ENCODE results near the gene ANKMY1. TPM values are rescaled to one million over a fixed set of nuclear protein-coding genes. Genes with fewer than 3 reads are reported as not detected.

The ANKMY1 gene
- polyA plus RNA-seq, 3 donors, result 2.1 to 22.9 (median 2.9) TPM

- Histone ChIP-seq H3K4me3 (replicated peaks in 1 of 3; ENCODE audit: low read depth in 2 of 3, low read length in 3 of 3) (no peak overlapping the region), H3K4me1 (ENCODE audit: control insufficient read depth in 1 of 2, insufficient read depth in 2 of 2, low read length in 2 of 2) (no peaks in the 10 kb centered on the region), H3K9ac (ENCODE audit: insufficient read depth, low read length, poor library complexity, severe bottlenecking) (no peak overlapping the region), H2AFZ (ENCODE audit: insufficient read depth, low read depth, low read length, poor library complexity, severe bottlenecking) (no peak overlapping the region), H4K20me1 (ENCODE audit: insufficient read depth, low read length) (no peaks in the 10 kb centered on the region), H3K79me2 (ENCODE audit: insufficient read depth, low read length) (no peaks in the 10 kb centered on the region), H3K9me3 (replicated peaks in 1 of 2; ENCODE audit: control insufficient read depth in 1 of 2, insufficient read depth in 1 of 2, low read length in 2 of 2) (peaks cover 0 to 10% of the 10 kb centered on the region in 2 donors), H3K36me3 (replicated peaks in 1 of 2; ENCODE audit: control insufficient read depth in 1 of 2, insufficient read depth in 2 of 2, low read length in 2 of 2) (no peaks in the 10 kb centered on the region), H3K4me2 (replicated peaks; ENCODE audit: extremely low read depth, low read length, poor library complexity, severe bottlenecking) (no peak overlapping the region), H3K27ac (ENCODE audit: low read depth in 1 of 2, low read length in 2 of 2) (no peak overlapping the region), H3K27me3 (ENCODE audit: control insufficient read depth in 2 of 2, insufficient read depth in 2 of 2, low read length in 2 of 2) (peaks cover 20 to 38% of the 10 kb centered on the region in 2 donors)
- Mint-ChIP-seq H3K36me3 (peaks cover 0 to 2% of the 10 kb centered on the region in 2 donors), H3K27me3 (ENCODE audit: low read depth in 3 of 3) (peaks cover 36 to 56% (median 42%) of the 10 kb centered on the region in 3 donors), H3K4me1 (no peaks in the 10 kb centered on the region), H3K27ac (no peak overlapping the region), H3K9me3 (peaks cover 0 to 12% (median 2%) of the 10 kb centered on the region in 7 donors), H3K4me3 (no peak overlapping the region)
- TF ChIP-seq CTCF (IDR thresholded peaks at IDR 0.05), result no peak
- WGBS (ENCODE audit: insufficient coverage), result 90% methylated on average over 12 of the region's 22 CpGs
- no peak for DNase-seq
- intact Hi-C loops (cut with micrococcal nuclease), result no loop called here
Measured at GRCh38 chr2:240457223-240458043, 100.4 kb downstream of the ANKMY1 start.

GRCh38 chr2:240456447-240457222 is 101.2 kb downstream of the ANKMY1 start:
- peaks cover 43 to 62% (median 50%) of the 10 kb centered on the region in 3 donors for H3K27me3 Mint-ChIP-seq (ENCODE audit: low read depth in 3 of 3)
- H3K36me3 ChIP-seq (replicated peaks in 1 of 2; ENCODE audit: control insufficient read depth in 1 of 2, insufficient read depth in 2 of 2, low read length in 2 of 2), result no peaks in the 10 kb centered on the region
- H3K27me3 ChIP-seq (ENCODE audit: control insufficient read depth in 2 of 2, insufficient read depth in 2 of 2, low read length in 2 of 2), result peaks cover 25 to 46% of the 10 kb centered on the region in 2 donors
- H3K4me1 ChIP-seq (ENCODE audit: control insufficient read depth in 1 of 2, insufficient read depth in 2 of 2, low read length in 2 of 2), result no peaks in the 10 kb centered on the region
- H3K9me3 ChIP-seq (replicated peaks in 1 of 2; ENCODE audit: control insufficient read depth in 1 of 2, insufficient read depth in 1 of 2, low read length in 2 of 2), result peaks cover 0 to 13% of the 10 kb centered on the region in 2 donors
- no peak for DNase-seq
- no peak overlapping the region for H2AFZ ChIP-seq (ENCODE audit: insufficient read depth, low read depth, low read length, poor library complexity, severe bottlenecking)
- no peaks in the 10 kb centered on the region for H3K79me2 ChIP-seq (ENCODE audit: insufficient read depth, low read length)
- H3K4me2 ChIP-seq (replicated peaks; ENCODE audit: extremely low read depth, low read length, poor library complexity, severe bottlenecking), result no peak overlapping the region
- intact Hi-C loops (cut with micrococcal nuclease), result no loop called here
- H3K4me1 Mint-ChIP-seq, result no peaks in the 10 kb centered on the region
- H3K4me3 Mint-ChIP-seq, result peak overlapping the region in 1 of 2 donors; percentile 60
- no peak overlapping the region for H3K9ac ChIP-seq (ENCODE audit: insufficient read depth, low read length, poor library complexity, severe bottlenecking)
- H4K20me1 ChIP-seq (ENCODE audit: insufficient read depth, low read length), result no peaks in the 10 kb centered on the region
- peaks cover 0 to 16% (median 3%) of the 10 kb centered on the region in 7 donors for H3K9me3 Mint-ChIP-seq
- WGBS (ENCODE audit: insufficient coverage), result 77% methylated on average over 11 of the region's 17 CpGs
- TF ChIP-seq CTCF (IDR thresholded peaks at IDR 0.05), result no peak
- H3K27ac Mint-ChIP-seq, result no peak overlapping the region
- H3K27ac ChIP-seq (ENCODE audit: low read depth in 1 of 2, low read length in 2 of 2), result no peak overlapping the region
- no peak overlapping the region for H3K4me3 ChIP-seq (replicated peaks in 1 of 3; ENCODE audit: low read depth in 2 of 3, low read length in 3 of 3)
- H3K36me3 Mint-ChIP-seq, result peaks cover 2 to 5% of the 10 kb centered on the region in 2 donors

Data from CD14-positive monocyte (primary cell).